PC-3 (cell line): ENCODE results near the gene ZNF804A. TPM values are rescaled to one million over a fixed set of nuclear protein-coding genes. Genes with fewer than 3 reads are reported as not detected.

ENCODE experiments used
- ATAC-seq: fragments of 200-7000 bp; cut with Tn5 transposase; 2 replicates; pipeline ENCODE4 v1.9.1; 2020; ENCODE audit warnings: mild to moderate bottlenecking, moderate library complexity
- Bru-seq: library from RNA; stranded (reverse); fragments of 400-500 nt; gene quantifications from one replicate; lab custom pipeline; 2021; lab: Mats Ljungman, UMichigan
- BruChase-seq, 2 experiments: library from RNA; stranded (reverse); fragments of 400-500 nt; gene quantifications; one replicate each; lab custom pipeline; 2021; lab: Mats Ljungman, UMichigan
- BruUV-seq: library from RNA; stranded (reverse); fragments of 400-500 nt; replicated peaks from 2 replicates; lab custom pipeline; 2021; lab: Mats Ljungman, UMichigan
- CTCF ChIA-PET: fragments of 300-600 bp; sonication (Branson Sonifier 250); formaldehyde crosslinking; loops from one replicate; lab custom pipeline; 2022; ENCODE audit warnings: antibody characterized with exemption; lab: Charles Lee
- POLR2A ChIA-PET: fragments of 300-600 bp; sonication (Branson Sonifier 250); formaldehyde crosslinking; loops from one replicate; lab custom pipeline; 2022; ENCODE audit warnings: antibody characterized with exemption; ENCODE audit not compliant: unreplicated experiment; lab: Charles Lee
- DNase-seq: peaks from one replicate; pipeline ENCODE4 v3.0.0-alpha.2; 2015
- H2AFZ ChIP-seq: fragments of 300-600 bp; sonication (generic); 2 replicates; pipeline ENCODE4 v1.6.0; 2016; ENCODE audit warnings: antibody characterized with exemption, low read length
- H3F3A ChIP-seq: fragments of 300-600 bp; sonication (generic); one replicate; pipeline ENCODE4 v1.6.0; 2017; ENCODE audit warnings: antibody characterized with exemption, low read length, control low read depth, mild to moderate bottlenecking; ENCODE audit not compliant: unreplicated experiment
- H3K27ac ChIP-seq: fragments of 300-600 bp; sonication (generic); 2 replicates; pipeline ENCODE4 v1.5.1; 2016; ENCODE audit warnings: mild to moderate bottlenecking, low read length
- H3K27me3 ChIP-seq: fragments of 300-600 bp; sonication (generic); 2 replicates; pipeline ENCODE4 v1.6.1; 2016; ENCODE audit warnings: low read length, mixed read lengths
- H3K36me3 ChIP-seq: fragments of 300-600 bp; sonication (generic); 2 replicates; pipeline ENCODE4 v1.6.1; 2016; ENCODE audit warnings: low read depth, mixed run types, low read length, mixed read lengths
- H3K4me1 ChIP-seq: fragments of 300-600 bp; sonication (generic); 2 replicates; pipeline ENCODE4 v1.5.1; 2016; ENCODE audit warnings: low read length; ENCODE audit not compliant: insufficient read depth
- H3K4me2 ChIP-seq: fragments of 300-600 bp; sonication (generic); 2 replicates; pipeline ENCODE4 v1.6.0; 2016; ENCODE audit warnings: low read length
- H3K4me3 ChIP-seq: fragments of 300-600 bp; sonication (generic); 2 replicates; pipeline ENCODE4 v1.5.1; 2016; ENCODE audit warnings: mild to moderate bottlenecking, low read length, mixed read lengths
- H3K79me2 ChIP-seq: fragments of 300-600 bp; sonication (generic); 2 replicates; pipeline ENCODE4 v1.6.1; 2017; ENCODE audit warnings: low read length, mixed read lengths
- H3K9ac ChIP-seq: fragments of 300-600 bp; sonication (generic); 2 replicates; pipeline ENCODE4 v1.6.0; 2016; ENCODE audit warnings: mild to moderate bottlenecking, low read length
- H3K9me2 ChIP-seq: fragments of 300-600 bp; sonication (generic); replicated peaks from 2 replicates; pipeline ENCODE4 v1.6.1; 2016; ENCODE audit warnings: mixed run types, low read length, mixed read lengths
- H3K9me3 ChIP-seq: fragments of 300-600 bp; sonication (generic); 2 replicates; pipeline ENCODE4 v1.6.1; 2016; ENCODE audit warnings: low read length, mixed read lengths
- H4K20me1 ChIP-seq: fragments of 300-600 bp; sonication (generic); 2 replicates; pipeline ENCODE4 v1.6.1; 2016; ENCODE audit warnings: low read length, mixed read lengths
- CTCF ChIP-seq: fragments of 300-600 bp; sonication (generic); conservative IDR thresholded peaks from 2 replicates; pipeline ENCODE4 v1.5.1; 2017; ENCODE audit warnings: antibody characterized with exemption, low read depth, mild to moderate bottlenecking, low read length
- EZH2 ChIP-seq: fragments of 300-600 bp; sonication (generic); IDR thresholded peaks from one replicate; pipeline ENCODE4 v1.6.1; 2017; ENCODE audit warnings: antibody characterized with exemption, mild to moderate bottlenecking, low read length; ENCODE audit not compliant: unreplicated experiment
- EZH2phosphoT487 ChIP-seq: fragments of 300-600 bp; sonication (generic); IDR thresholded peaks from 2 replicates; pipeline ENCODE4 v1.6.1; 2018; ENCODE audit warnings: mild to moderate bottlenecking, antibody characterized with exemption, low read length, borderline replicate concordance
- intact Hi-C: fragments of 100-400 bp; cut with micrococcal nuclease; formaldehyde crosslinking; loops from 2 replicates; pipeline ENCODE4 v1.9.0; 2023
- long read RNA-seq: library from polyadenylated mRNA; unstranded; transcript quantifications from one replicate; pipeline ENCODE4 v2.0.0, GENCODE V29; 2021; ENCODE audit not compliant: unreplicated experiment
- total RNA-seq: library from RNA; depleted of rRNA; stranded (reverse); fragments of >200 nt; gene quantifications from 2 replicates; pipeline ENCODE4 v1.2.3, GENCODE V29; 2014; rRNA removed

Gene ZNF804A
- total RNA-seq (1.6 and 1.9 TPM in 2 replicates), Bru-seq, nascent RNA (percentile 85 among the genes with signal in this experiment), BruChase-seq, experiment 1, labeled RNA remaining after a 6-hour chase (percentile 57 among the genes with signal in this experiment), BruChase-seq, experiment 2, labeled RNA remaining after a 2-hour chase (percentile 84 among the genes with signal in this experiment)
- long read RNA-seq, partial matches to known transcripts = 1 of 7 reads
- long read RNA-seq, other reads (novel, unspliced or antisense) = 5 of 7 reads

DNA sequence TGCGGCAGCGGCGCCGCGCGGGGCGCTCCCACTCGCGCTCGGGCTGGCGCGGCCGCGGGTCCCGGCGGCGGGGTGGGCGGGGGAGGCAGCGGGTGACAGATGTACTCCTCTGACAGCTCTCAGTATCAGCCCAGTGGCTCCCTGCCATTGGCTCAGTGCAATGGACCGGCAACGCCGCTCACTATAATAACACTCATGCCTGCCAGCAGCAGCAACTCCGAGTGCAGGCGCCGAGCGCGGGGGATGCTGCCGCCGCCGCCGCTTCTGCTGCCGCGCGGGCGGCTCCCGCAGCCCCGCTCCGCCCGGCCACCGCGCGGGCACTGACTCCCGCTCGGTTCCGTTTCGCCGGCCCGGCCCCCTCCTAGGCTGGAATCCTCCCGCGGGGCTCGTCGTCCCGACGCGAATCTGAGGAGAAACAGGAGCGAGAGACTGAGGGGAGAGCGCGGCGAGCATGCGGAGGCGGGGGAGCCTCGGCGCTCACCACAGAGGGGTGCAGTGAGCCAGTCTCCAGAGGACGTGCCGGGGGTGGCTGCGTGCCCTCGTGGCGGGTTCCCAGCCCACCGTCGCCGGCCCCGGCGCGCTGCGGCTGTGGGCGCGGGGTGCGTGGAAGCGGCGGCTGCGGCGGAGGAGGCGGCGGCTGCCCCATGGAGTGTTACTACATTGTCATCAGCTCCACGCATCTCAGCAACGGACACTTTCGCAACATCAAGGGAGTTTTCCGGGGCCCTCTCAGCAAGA is at the start of gene ZNF804A:
Gene ZNF804A (plus strand): TSS at position 214 of the 738 bp plus-strand sequence. CDS start 431 bp downstream, at position 645.
- ChIA-PET CTCF (no interaction called here), POLR2A (no interaction called here)
- no TSS peak for BruUV-seq
- peak within 1 kb of the TSS; percentile 88 for H3K27ac ChIP-seq
- H3K4me2 ChIP-seq = peak within 1 kb of the TSS; percentile 74
- intact Hi-C loops = no loop called here
- TF ChIP-seq EZH2phosphoT487 (no peak), CTCF (no peak), EZH2 (no peak)
- H3K9me3 ChIP-seq = no peaks in the 10 kb centered on the region
- H2AFZ ChIP-seq = peak within 1 kb of the TSS; percentile 67
- H3K9ac ChIP-seq = peak within 1 kb of the TSS; percentile 56
- H4K20me1 ChIP-seq = no peaks in the 10 kb centered on the region
- no peaks in the 10 kb centered on the region for H3K36me3 ChIP-seq
- H3K9me2 ChIP-seq = no peaks in the 10 kb centered on the region
- H3K27me3 ChIP-seq = no peaks in the 10 kb centered on the region
- peaks cover 41% of the 10 kb centered on the region for H3K79me2 ChIP-seq
- no peaks in the 10 kb centered on the region for H3F3A ChIP-seq
- peak; percentile 27 for DNase-seq
- H3K4me1 ChIP-seq = peaks cover 13% of the 10 kb centered on the region
- peak; percentile 39 for ATAC-seq
- peak within 1 kb of the TSS; percentile 63 for H3K4me3 ChIP-seq

DNA sequence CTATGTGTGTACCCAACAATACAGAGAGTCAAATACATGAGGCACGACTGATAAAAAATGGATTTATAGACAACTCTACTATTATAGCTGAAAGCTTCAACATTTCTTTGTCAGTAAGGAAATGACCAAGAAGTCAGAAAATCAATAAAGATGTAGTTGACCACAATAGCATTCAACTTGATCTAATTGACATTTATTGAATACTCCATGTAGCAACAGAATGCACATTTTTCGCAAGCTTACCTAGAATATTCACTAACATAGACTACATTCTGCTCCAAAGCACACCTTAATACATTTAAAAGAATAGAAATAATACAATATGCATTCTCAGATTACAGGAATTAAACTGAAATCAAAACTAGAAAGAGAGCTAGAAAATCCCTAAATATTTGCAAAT is 49.2 kb upstream of the ZNF804A start:
- no peak overlapping the region for H3K9ac ChIP-seq
- TF ChIP-seq EZH2 = no peak
- no peak for TF ChIP-seq CTCF
- no peak for TF ChIP-seq EZH2phosphoT487
- no peak overlapping the region for H3K27ac ChIP-seq
- ChIA-PET CTCF (no interaction called here), POLR2A (no interaction called here)
- no peak overlapping the region for H3K4me3 ChIP-seq
- no peaks in the 10 kb centered on the region for H3K9me2 ChIP-seq
- H3K27me3 ChIP-seq = no peaks in the 10 kb centered on the region
- H2AFZ ChIP-seq = no peak overlapping the region
- no peaks in the 10 kb centered on the region for H4K20me1 ChIP-seq
- no peak for ATAC-seq
- H3K36me3 ChIP-seq = no peaks in the 10 kb centered on the region
- no peaks in the 10 kb centered on the region for H3K9me3 ChIP-seq
- BruUV-seq = no TSS peak
- no peak overlapping the region for H3K4me2 ChIP-seq
- H3K79me2 ChIP-seq = no peaks in the 10 kb centered on the region
- intact Hi-C loops = no loop called here
- no peak for DNase-seq
- H3F3A ChIP-seq = no peaks in the 10 kb centered on the region
- peaks cover 2% of the 10 kb centered on the region for H3K4me1 ChIP-seq

GRCh38 chr2:184551626-184552025 is 46.7 kb upstream of the ZNF804A start:
- peaks cover 3% of the 10 kb centered on the region for H3F3A ChIP-seq
- BruUV-seq = no TSS peak
- CTCF ChIA-PET = no interaction called here
- no peaks in the 10 kb centered on the region for H4K20me1 ChIP-seq
- H3K9me3 ChIP-seq = no peaks in the 10 kb centered on the region
- ATAC-seq (no peak), DNase-seq (no peak)
- H3K4me2 ChIP-seq = no peak overlapping the region
- H3K4me3 ChIP-seq = no peak overlapping the region
- H3K4me1 ChIP-seq = peaks cover 16% of the 10 kb centered on the region
- no peak overlapping the region for H3K27ac ChIP-seq
- no peaks in the 10 kb centered on the region for H3K9me2 ChIP-seq
- no peaks in the 10 kb centered on the region for H3K36me3 ChIP-seq
- intact Hi-C loops = no loop called here
- POLR2A ChIA-PET = no interaction called here
- TF ChIP-seq EZH2phosphoT487 (no peak), CTCF (no peak), EZH2 (no peak)
- H2AFZ ChIP-seq = no peak overlapping the region
- no peaks in the 10 kb centered on the region for H3K27me3 ChIP-seq
- H3K79me2 ChIP-seq = no peaks in the 10 kb centered on the region
- H3K9ac ChIP-seq = no peak overlapping the region
